Measurements from ENCODE around the gene POC1B.
A peak's percentile ranks its signal among the peaks of the same experiment; 100 is the strongest.

Gene POC1B

DNA sequence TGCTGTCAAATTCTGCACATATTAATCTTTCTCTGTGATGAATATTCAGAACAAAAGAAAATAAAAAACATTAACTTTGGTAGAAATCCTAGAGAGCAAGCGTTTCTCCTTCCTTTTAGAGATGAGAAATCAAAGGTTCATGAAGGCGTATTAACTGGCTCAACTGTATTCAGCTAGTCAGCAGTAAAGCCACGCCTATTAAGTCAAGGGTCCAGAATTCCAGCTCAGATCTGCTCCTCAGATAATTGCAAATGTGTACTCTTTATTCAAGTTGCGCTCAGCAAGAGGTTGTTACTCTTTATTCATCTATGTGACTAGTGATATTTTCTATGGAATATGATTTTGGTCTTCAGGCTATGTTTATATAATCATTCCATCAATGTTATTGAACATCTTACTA lies 13.1 kb upstream of the POC1B start:
- no peak for DNase-seq

- DNase-seq: no peak
Observed at GRCh38 chr12:89537389-89537788, 11.5 kb upstream of the POC1B start.

GRCh38 chr12:89529738-89530137 lies 3.9 kb upstream of the POC1B start:
- peak; percentile 20 for DNase-seq

- no peak for DNase-seq
Observed at GRCh38 chr12:89528434-89528833, 2.6 kb upstream of the POC1B start.

DNA sequence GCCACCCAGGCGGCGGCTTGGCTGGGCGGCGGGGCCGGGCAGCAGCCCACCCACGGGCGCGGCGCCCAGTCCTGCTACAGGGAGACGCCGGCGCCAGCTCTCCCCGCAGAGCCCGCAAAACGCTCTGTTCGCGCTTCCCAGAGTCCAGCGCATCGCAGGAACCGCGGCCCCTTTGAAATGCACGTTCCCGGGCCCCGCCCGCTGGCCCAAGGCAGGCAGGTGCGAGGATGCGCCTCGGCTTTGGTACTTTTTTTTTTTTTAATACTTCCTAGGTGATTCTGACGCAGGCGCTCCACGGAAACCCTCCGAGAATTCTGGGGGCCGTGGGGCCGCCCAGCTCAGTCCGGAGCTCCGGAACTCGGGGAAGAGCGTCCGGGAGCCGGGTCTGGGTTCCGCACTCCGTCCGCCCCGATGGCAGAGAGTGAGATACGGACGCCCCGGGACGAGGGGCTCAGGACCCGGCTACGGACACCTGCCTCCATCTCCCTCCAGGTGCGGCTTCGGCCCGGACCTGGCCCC lies 483 bp downstream of the POC1B start:
- peak; percentile 17 to 35 for DNase-seq

GRCh38 chr12:89524541-89525304 lies 1.1 kb downstream of the POC1B start, which contains the start of gene GALNT4:
Gene GALNT4 (minus strand): TSS chr12:89524796. CDS start chr12:89524549, 247 bp downstream.
- peak; percentile 42 to 61 for DNase-seq

GRCh38 chr12:89523843-89524540 lies 1.9 kb downstream of the POC1B start:
- no peak for DNase-seq

- DNase-seq: no peak
Observed at GRCh38 chr12:89523393-89523792, 2.5 kb downstream of the POC1B start.

GRCh38 chr12:89521364-89522223 lies 4.3 kb downstream of the POC1B start:
- DNase-seq: no peak

DNA sequence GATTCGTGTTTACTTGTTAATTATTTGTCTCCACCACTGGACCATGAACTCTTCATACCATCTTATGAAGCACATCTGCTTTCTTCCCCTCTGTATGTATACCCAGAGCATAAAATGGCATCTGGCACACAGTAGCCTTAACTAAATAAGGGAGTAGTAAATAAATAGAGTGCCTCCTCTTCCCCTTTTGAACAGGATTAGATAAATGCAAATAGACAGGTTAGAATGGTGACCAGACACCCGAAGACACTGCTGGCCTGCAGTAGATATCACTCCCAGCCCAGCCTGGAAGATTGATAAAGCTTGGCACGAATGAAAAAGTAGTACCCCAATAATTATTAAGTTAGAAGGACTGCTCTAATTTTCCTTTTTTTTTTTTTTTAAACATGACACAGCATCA lies 8.1 kb downstream of the POC1B start:
- no peak for DNase-seq

DNA sequence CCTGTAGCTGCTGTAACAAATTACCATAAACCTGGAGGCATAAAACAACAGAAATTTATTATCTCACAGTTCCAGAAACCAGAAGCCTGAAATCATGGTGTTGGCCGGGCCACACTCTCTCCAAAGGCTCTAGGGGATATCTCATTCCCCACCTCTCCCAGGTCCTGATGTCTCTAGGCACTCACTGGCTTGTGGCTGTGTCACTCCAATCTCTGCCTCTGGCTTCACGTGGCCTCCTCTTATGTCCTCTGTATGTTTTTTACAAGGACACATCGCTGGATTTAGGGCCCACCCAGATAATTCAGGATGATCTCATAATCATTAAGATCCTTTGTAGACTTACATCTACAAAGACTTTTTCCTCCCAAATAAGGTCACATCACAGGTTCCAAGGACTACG lies 9.2 kb downstream of the POC1B start:
- no peak for DNase-seq

DNA sequence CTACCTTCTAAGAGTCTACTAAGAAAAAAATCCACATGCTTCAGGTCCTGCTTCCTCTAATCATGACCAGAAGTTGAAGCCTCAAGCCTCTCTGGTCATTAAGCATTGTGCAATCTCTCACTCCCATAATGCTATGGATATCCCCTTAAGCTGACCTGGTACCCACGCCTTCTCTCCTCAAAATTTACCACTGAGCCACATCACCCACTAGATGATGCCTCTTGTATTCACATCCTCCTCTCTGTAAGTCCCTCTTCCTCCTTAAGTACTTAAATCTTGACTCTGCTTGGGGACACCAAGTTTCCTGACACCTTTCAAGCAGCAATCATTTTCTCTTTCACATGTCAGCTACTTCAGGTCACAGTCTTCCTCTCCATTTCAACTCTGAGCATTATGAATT lies 11.1 kb downstream of the POC1B start:
- DNase-seq: no peak

DNA sequence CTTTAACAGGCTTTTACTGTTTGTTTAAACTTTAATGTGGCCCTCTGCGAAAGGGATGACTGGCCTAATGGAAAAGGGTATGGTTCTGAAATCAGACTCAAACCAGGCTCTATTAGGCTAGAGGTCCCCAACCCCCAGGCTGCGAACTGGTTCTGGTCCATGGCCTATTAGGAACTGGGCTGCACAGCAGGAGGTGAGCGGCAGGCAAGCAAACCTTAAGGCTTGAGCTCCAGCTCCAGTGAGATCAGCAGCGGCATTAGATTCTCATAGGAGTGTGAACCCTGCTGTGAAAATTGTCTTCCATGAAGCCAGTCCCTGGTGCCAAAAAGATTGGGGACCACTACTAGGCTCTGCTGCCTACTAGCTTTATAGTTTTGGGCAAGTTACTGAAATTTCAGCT lies 12.3 kb downstream of the POC1B start:
- DNase-seq: no peak

DNA sequence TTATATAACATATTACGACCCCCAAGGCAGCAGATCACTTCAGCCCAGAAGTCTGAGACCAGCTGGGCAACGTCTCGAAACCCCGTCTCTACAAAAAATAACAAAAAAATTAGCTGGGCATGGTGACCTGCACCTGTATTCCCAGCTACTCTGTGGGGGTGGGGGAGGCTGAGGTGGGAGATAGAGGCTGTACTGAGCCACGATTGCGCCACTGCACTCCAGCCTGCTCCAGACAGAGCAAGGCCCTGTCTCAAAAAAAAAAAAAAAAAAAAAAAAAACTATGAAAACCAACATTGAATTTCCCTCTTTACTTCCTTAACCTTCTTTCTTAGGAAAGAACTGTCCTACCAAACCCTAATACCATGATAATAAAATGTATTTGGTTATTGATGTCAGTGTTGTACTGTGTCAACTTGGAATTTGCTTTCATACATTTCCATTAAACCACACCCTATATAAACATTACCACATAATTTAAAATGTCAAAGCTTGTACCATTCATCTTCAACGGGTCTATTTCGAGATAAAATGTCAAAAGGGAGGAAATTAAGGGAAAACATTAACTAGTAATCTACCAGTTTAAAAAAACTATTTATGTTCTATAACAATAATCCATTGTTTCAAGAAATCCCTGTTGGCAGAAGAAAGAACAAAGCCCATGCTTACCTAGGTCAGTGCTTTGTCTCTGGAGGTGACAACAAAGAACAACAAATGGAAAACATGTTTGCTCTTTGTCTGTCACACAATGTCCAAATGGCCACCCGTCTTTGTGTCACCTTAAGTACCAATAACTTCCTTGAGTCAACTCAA lies 18.6 kb downstream of the POC1B start:
- no peak for DNase-seq

GRCh38 chr12:89506050-89506449 lies 19.8 kb downstream of the POC1B start:
- no peak for DNase-seq

- DNase-seq: no peak
Observed at GRCh38 chr12:89504560-89505346, 21.1 kb downstream of the POC1B start.

DNA sequence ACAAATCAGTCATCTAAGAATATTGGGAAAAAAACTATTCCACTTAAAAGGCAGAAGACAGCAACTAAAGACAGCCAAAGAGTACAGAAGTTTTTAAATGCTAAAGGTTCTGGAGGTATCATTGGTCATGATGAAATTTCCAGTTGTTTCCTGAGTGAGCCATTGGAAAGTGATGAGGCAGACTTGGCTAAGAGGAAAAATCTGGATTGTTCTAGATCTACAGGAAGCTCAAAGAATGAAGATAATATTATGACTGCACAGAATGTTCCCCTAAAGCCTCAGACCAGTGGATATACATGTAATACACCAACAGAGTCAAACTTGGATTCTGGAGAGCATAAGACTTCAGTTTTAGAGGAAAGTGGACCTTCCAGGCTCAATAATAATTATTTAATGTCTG lies 24.1 kb downstream of the POC1B start:
- DNase-seq: no peak

DNA sequence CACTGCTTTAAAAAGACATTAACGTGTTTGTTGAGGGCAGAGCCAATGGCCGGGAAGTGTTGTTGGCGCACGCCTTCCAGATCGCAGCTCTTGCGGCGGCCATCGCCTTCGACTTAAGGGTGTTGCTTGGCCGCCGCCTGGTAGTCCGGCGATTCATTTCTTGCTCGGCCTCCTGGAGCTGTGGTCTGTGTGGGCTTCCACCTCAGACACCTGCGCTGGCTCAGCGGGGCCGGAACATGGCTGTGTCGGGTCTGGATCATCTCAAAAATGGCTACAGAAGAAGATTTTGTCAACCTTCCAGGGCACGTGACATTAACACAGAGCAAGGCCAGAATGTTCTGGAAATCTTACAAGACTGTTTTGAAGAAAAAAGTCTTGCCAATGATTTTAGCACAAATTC lies 26.0 kb downstream of the POC1B start:
- DNase-seq: no peak

DNA sequence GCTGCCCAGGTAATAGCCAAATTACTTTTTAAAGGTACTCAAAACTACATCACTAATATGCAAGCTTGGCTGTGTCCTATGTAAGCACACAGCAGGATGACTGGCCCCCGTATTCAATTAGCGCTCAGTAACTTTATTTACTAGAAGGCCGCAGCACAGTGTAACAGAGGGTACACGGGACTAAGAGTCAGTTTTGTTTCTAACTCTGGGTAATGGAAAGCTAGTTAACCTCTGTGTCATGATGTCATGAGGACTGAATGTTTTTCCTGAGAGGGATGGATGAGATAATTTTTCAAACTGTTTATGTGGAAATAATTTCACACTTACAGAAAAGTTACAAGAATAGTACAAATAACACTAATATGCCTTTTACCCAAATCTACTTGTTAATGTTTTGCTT lies 28.4 kb downstream of the POC1B start:
- no peak for DNase-seq

DNA sequence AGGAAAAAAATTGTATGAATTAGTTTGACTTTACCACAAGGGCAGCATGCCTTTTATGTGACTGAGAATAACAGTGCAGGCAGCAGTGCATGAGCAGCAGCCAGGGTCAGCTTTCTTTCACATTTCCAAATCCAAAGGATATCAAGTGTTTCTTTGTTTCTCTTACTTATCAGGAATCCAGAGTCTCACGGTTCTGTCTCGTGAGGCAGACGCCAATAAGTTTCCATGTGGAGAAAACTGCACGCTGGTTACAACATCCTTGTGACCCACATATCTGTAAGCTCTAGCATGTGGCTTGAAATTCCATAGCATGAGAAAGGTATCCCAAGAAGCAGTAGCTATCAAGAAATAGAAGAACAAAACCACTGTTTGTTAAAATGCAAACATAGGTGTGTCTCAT lies 28.8 kb downstream of the POC1B start:
- no peak for DNase-seq

DNA sequence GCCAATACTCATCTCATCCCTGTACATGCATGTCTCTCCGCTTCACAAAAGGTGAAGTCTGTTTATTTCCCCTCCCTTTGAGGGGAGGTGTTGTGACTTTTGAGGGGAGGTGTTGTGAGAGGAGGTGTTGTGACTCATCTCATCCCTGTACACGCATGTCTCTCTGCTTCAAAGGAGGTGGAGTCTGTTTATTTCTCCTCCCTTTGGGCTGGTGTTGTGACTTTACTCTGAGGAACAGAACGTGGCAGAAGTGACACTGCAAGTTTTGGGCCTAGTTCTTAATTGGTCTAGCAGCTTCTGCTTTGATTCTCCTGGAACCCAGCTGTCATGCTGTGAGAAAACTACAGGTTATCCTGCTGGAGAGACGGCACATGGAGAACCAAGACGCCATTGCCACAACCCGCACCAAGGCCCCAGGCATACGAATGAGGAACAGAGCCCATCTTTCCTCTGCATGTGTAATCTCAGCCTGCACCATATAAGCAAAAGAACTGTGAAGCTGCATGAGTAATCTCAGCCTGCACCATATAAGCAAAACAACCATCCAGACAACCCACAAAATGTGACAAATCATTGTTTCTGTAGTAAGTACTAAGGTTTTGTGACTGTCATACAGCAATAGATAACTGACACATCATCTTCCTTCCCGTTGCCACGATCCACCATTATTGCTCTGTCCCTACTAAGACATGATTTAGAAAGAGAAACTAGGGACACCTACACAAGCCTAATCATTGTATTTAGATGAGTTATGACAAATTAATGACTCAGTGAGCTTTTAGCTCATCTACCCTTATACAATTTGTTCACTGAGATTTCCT lies 31.2 kb downstream of the POC1B start:
- no peak for DNase-seq

All from SHP77 (cell line).